GM12878 (cell line): ENCODE measurements around the gene MAML3. TPM values are rescaled to one million over a fixed set of nuclear protein-coding genes. Genes with fewer than 3 reads are reported as not detected.

Source experiments
- ATAC-seq: fragments of 200-7000 bp; cut with Tn5 transposase; 3 replicates; pipeline ENCODE4 v1.9.1; 2020; ENCODE audit warnings: mild to moderate bottlenecking, moderate library complexity
- BruUV-seq: library from RNA; stranded (reverse); fragments of 400-500 nt; replicated peaks from 2 replicates; lab custom pipeline; 2021; lab: Mats Ljungman, UMichigan
- CTCF ChIA-PET: fragments of 300-600 bp; sonication (Branson Sonifier 250); formaldehyde crosslinking; extraction: SDS; loops from one replicate; lab custom pipeline; 2021; ENCODE audit warnings: inconsistent platforms; lab: Yijun Ruan, JAX
- POLR2A ChIA-PET: fragments of 350-600 bp; formaldehyde crosslinking; extraction: SDS; loops from one replicate; lab custom pipeline; 2021; ENCODE audit warnings: inconsistent platforms; lab: Charles Lee
- RAD21 ChIA-PET: fragments of 300-600 bp; sonication (Branson Sonifier 250); formaldehyde crosslinking; loops from one replicate; lab custom pipeline; 2023; ENCODE audit warnings: antibody characterized with exemption; ENCODE audit not compliant: unreplicated experiment; lab: Charles Lee
- SMC1A ChIA-PET: fragments of 300-600 bp; sonication (Branson Sonifier 250); formaldehyde crosslinking; loops from one replicate; lab custom pipeline; 2023; ENCODE audit not compliant: unreplicated experiment, uncharacterized antibody; lab: Charles Lee
- DNase-seq: peaks from one replicate; pipeline ENCODE4 v3.0.0-alpha.2; 2011; ENCODE audit warnings: low read depth, low spot score
- FAIRE-seq: peaks from 3 replicates; lab custom pipeline; 2011; peaks lifted over from hg19 to GRCh38; lab: Jason Lieb, UNC
- H2AFZ ChIP-seq: 2 replicates; pipeline ENCODE4 v1.6.0; 2011; ENCODE audit warnings: low read depth, low read length, control low read depth; ENCODE audit not compliant: control insufficient read depth
- H3K27ac ChIP-seq: 2 replicates; pipeline ENCODE4 v1.5.1; 2011; ENCODE audit warnings: control low read depth; ENCODE audit not compliant: control insufficient read depth, insufficient read depth
- H3K27me3 ChIP-seq, 2 experiments: replicated peaks in 1 of 2; 2 replicates each; pipeline versions ENCODE4 v1.6.0 to v1.6.1; 2011; ENCODE audit warnings: low read length in 1 of 2; ENCODE audit not compliant: control insufficient read depth in 2 of 2, insufficient read depth in 2 of 2
- H3K36me3 ChIP-seq, 2 experiments: 2 replicates each; pipeline ENCODE4 v1.5.1; 2011; ENCODE audit warnings: low read length in 1 of 2; ENCODE audit not compliant: control insufficient read depth in 2 of 2, insufficient read depth in 2 of 2
- H3K4me1 ChIP-seq: 2 replicates; pipeline ENCODE4 v1.6.1; 2011; ENCODE audit warnings: mild to moderate bottlenecking, low read length, moderate library complexity, mixed read lengths; ENCODE audit not compliant: control insufficient read depth, insufficient read depth
- H3K4me2 ChIP-seq: 2 replicates; pipeline ENCODE4 v1.6.0; 2011; ENCODE audit warnings: control low read depth; ENCODE audit not compliant: control insufficient read depth, insufficient read depth
- H3K4me3 ChIP-seq: fragments of 200-600 bp; sonication (generic); 2 replicates; pipeline ENCODE4 v1.5.1; 2016
- H3K79me2 ChIP-seq: 2 replicates; pipeline ENCODE4 v1.6.0; 2011; ENCODE audit warnings: low read length; ENCODE audit not compliant: control insufficient read depth, insufficient read depth
- H3K9ac ChIP-seq: 2 replicates; pipeline ENCODE4 v1.8.0; 2011; ENCODE audit warnings: low read length, control low read depth, mixed read lengths; ENCODE audit not compliant: control insufficient read depth, insufficient read depth
- H3K9me3 ChIP-seq: replicated peaks from 3 replicates; pipeline ENCODE4 v1.5.1; 2011; ENCODE audit warnings: mild to moderate bottlenecking, low read length; ENCODE audit not compliant: control insufficient read depth, insufficient read depth
- H4K20me1 ChIP-seq: 2 replicates; pipeline ENCODE4 v1.6.0; 2011; ENCODE audit not compliant: control insufficient read depth, insufficient read depth
- DPF2 ChIP-seq: fragments of 450-650 bp; IDR thresholded peaks from 2 replicates; pipeline ENCODE4 v1.6.1; 2017; ENCODE audit warnings: mild to moderate bottlenecking
- ETV6 ChIP-seq, 2 experiments: fragments of 450-650 bp in 1 of 2; IDR thresholded peaks in 1 of 2; conservative IDR thresholded peaks in 1 of 2; 2 replicates each; pipeline ENCODE4 v1.6.1; 2014; ENCODE audit warnings: antibody characterized with exemption in 1 of 2, borderline replicate concordance in 1 of 2, low read depth in 1 of 2, mild to moderate bottlenecking in 1 of 2, moderate library complexity in 1 of 2
- RAD51 ChIP-seq: fragments of 450-650 bp; IDR thresholded peaks from 2 replicates; pipeline ENCODE4 v1.6.1; 2016; ENCODE audit warnings: moderate library complexity, mild to moderate bottlenecking, inconsistent platforms
- SKIL ChIP-seq: fragments of 450-650 bp; IDR thresholded peaks from 2 replicates; pipeline ENCODE4 v1.6.1; 2017; ENCODE audit warnings: mild to moderate bottlenecking, low read depth, inconsistent platforms; ENCODE audit not compliant: poor library complexity, severe bottlenecking
- WGBS: methylation state at CpG from one replicate; pipeline ENCODE4 v1.1.6; 2016; ENCODE audit warnings: low lambda C conversion rate; ENCODE audit not compliant: insufficient replicate concordance, insufficient coverage; ENCODE audit errors: missing lambda C conversion rate; 5-methylcytosine and 5-hydroxymethylcytosine counted together
- in situ Hi-C: fragments of 300-500 bp; cut with MboI; formaldehyde crosslinking; loops from 9 replicates; pipeline ENCODE4 v1.14.3; 2018; ENCODE audit warnings: mixed read lengths
- intact Hi-C: fragments of 100-400 bp; cut with micrococcal nuclease; formaldehyde crosslinking; loops from one replicate; pipeline ENCODE4 v1.14.2; 2022; ENCODE audit not compliant: unreplicated experiment
- polyA plus RNA-seq, 11 experiments: library from polyadenylated mRNA; depleted of rRNA in 4 of 11; unstranded in 6 of 11; stranded (reverse) in 5 of 11; fragments of >200 nt; fragmentation: Nextera tagmentation in 4 of 11; fragmentation: Illumina TruSeq in 1 of 11; extraction: Ambion mirVana in 4 of 11; extraction: Trizol in 1 of 11; gene quantifications; 1 replicate in 1 of 11; 2 replicates in 10 of 11; pipeline versions ENCODE4 v1.2.1 to v1.2.3, GENCODE V29; 2011 to 2016; ENCODE audit warnings: inconsistent platforms in 2 of 11, missing spikeins in 2 of 11, low read depth in 1 of 11
- total RNA-seq, 4 experiments: library from RNA; depleted of rRNA in 3 of 4; stranded (reverse); fragments of >200 nt in 3 of 4; fragmentation: Illumina TruSeq in 1 of 4; extraction: Trizol in 1 of 4; gene quantifications; 2 replicates each; pipeline versions ENCODE4 v1.2.1 to v1.2.3, GENCODE V29; 2013 to 2021

MAML3 gene
- total and polyA plus RNA-seq, 10 of the 15 experiments (the other 5 are each of a cell fraction or from before 2014, with no cell fraction given) = under 0.01 to 0.53 (median 0.06) TPM; not detected in 2

- no peak for TF ChIP-seq ETV6 (conservative IDR thresholded peaks at IDR 0.05 in 1 of 2, IDR thresholded peaks at IDR 0.05 in 1 of 2; ENCODE audit: borderline replicate concordance in 1 of 2, low read depth in 1 of 2)
- TF ChIP-seq DPF2 = no peak
- TF ChIP-seq, all 136 proteins: peak for 0
Measured at GRCh38 chr4:139710073-139710472, 443.9 kb downstream of the MAML3 start (continued).

DNA sequence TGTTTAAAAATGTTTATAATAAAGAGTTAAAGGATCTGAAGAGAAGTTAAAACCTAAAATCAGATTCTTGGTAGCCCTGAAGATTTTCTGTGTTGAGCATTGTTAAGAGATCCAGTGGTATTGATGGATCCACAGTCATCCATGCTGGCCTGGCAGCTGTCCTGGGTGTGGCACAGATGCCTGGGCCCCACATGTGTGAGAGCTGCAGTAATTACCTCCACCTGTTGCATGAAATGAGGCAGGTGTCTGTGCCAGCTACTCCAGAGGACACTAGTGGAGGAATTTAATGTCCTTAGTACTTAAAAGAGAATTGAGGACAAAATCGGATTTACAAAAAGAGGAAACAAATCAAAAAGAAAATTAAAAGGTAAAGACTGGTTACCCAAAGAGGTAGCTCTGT, 444.3 kb downstream of the MAML3 start:
- ChIA-PET CTCF (no interaction called here), RAD21 (no interaction called here), SMC1A (interaction anchor here (0.7 kb wide), 2 partner anchors 9 to 19 kb away, joined by 3 read pairs; no protein-coding TSS in a partner anchor), POLR2A (no interaction called here)
- in situ Hi-C loops (no loop called here), intact Hi-C loops (no loop called here)
- ATAC-seq = no peak
- 25% methylated on average over 1 of the region's 1 CpG for WGBS
- no peaks in the 10 kb centered on the region for H3K79me2 ChIP-seq
- H3K27ac ChIP-seq = no peak overlapping the region
- no peaks in the 10 kb centered on the region for H3K4me1 ChIP-seq
- H3K9me3 ChIP-seq = no peaks in the 10 kb centered on the region; the same call in 2 of the 3 replicates
- FAIRE-seq = no peak
- H3K36me3 ChIP-seq = no peaks in the 10 kb centered on the region
- no peak overlapping the region for H3K9ac ChIP-seq
- BruUV-seq = no TSS peak
- TF ChIP-seq RAD51 (no peak), SKIL (no peak)
- H4K20me1 ChIP-seq = no peaks in the 10 kb centered on the region
- H3K27me3 ChIP-seq = no peaks in the 10 kb centered on the region
- DNase-seq = no peak
- no peak overlapping the region for H3K4me2 ChIP-seq
- no peak overlapping the region for H3K4me3 ChIP-seq
- no peak overlapping the region for H2AFZ ChIP-seq
